K562 (cell line): Measurements from ENCODE around the gene ARSK. TPM values are rescaled to one million over a fixed set of nuclear protein-coding genes. Genes with fewer than 3 reads are reported as not detected.

Experiments used
- BACH1 ChIP-seq: fragments of 200-800 bp; sonication (Bioruptor generic); IDR thresholded peaks from 2 replicates; pipeline ENCODE4 v1.6.1; 2016; ENCODE audit warnings: missing genetic modification characterization, missing compliant biosample characterization
- CAMTA2 ChIP-seq: fragments of 250-450 bp; sonication (Bioruptor Pico); conservative IDR thresholded peaks from 2 replicates; pipeline ENCODE4 v1.5.1; 2022
- ETS2 ChIP-seq: IDR thresholded peaks from 2 replicates; pipeline ENCODE4 v1.6.1; 2016; ENCODE audit warnings: borderline replicate concordance, missing genetic modification characterization, mild to moderate bottlenecking, moderate library complexity, missing compliant biosample characterization; ENCODE audit not compliant: poor library complexity, severe bottlenecking
- GATA2 ChIP-seq: sonication (generic); formaldehyde crosslinking; IDR thresholded peaks from 2 replicates; pipeline ENCODE4 v1.4.0; 2020; ENCODE audit warnings: mild to moderate bottlenecking, missing genetic modification reagents
- HCFC1 ChIP-seq: IDR thresholded peaks from 2 replicates; pipeline ENCODE4 v1.6.1; 2012; ENCODE audit warnings: low read depth, low read length, improper control_type of control experiment
- KLF10 ChIP-seq: fragments of 250-450 bp; sonication (Bioruptor Pico); IDR thresholded peaks from 2 replicates; pipeline ENCODE4 v1.6.1; 2021; ENCODE audit warnings: matching md5 sums
- LARP7 ChIP-seq: fragments of 450-650 bp; IDR thresholded peaks from 2 replicates; pipeline ENCODE4 v1.6.1; 2016
- NR1H2 ChIP-seq: sonication (generic); formaldehyde crosslinking; IDR thresholded peaks from 2 replicates; pipeline ENCODE4 v1.4.0; 2020; ENCODE audit warnings: mild to moderate bottlenecking, missing genetic modification reagents
- NR3C1 ChIP-seq: sonication (generic); formaldehyde crosslinking; IDR thresholded peaks from 2 replicates; pipeline ENCODE4 v1.8.1; 2022; ENCODE audit warnings: missing genetic modification reagents
- SIX5 ChIP-seq, 2 experiments: IDR thresholded peaks; 2 replicates each; pipeline ENCODE4 v1.6.1; 2011; ENCODE audit warnings: low read length in 2 of 2, borderline replicate concordance in 1 of 2, low read depth in 1 of 2, mild to moderate bottlenecking in 1 of 2, moderate library complexity in 1 of 2; ENCODE audit not compliant: insufficient read depth in 1 of 2
- SLC30A9 ChIP-seq: fragments of 250-450 bp; sonication (Bioruptor Pico); IDR thresholded peaks from 2 replicates; pipeline ENCODE4 v1.8.0; 2022; ENCODE audit warnings: mild to moderate bottlenecking, moderate library complexity
- SMARCC2 ChIP-seq: fragments of 450-650 bp; IDR thresholded peaks from 2 replicates; pipeline ENCODE4 v1.6.1; 2017; ENCODE audit warnings: antibody characterized with exemption, moderate library complexity, mild to moderate bottlenecking, low read depth
- SMC3 ChIP-seq: conservative IDR thresholded peaks from 2 replicates; pipeline ENCODE4 v1.6.1; 2011; ENCODE audit warnings: low read depth, low read length, improper control_type of control experiment; ENCODE audit not compliant: insufficient read depth
- SP2 ChIP-seq: IDR thresholded peaks from 2 replicates; pipeline ENCODE4 v1.6.1; 2011; ENCODE audit warnings: mild to moderate bottlenecking, low read depth, low read length, moderate library complexity; ENCODE audit not compliant: poor library complexity, severe bottlenecking; ENCODE audit errors: extremely low read depth
- SRSF1 ChIP-seq: fragments of 200-400 bp; formaldehyde crosslinking; IDR thresholded peaks from 2 replicates; pipeline ENCODE4 v1.6.1; 2017; ENCODE audit warnings: mild to moderate bottlenecking, low read depth, low read length, moderate library complexity
- TCF7L2 ChIP-seq: fragments of 150-350 bp; IDR thresholded peaks from 2 replicates; pipeline ENCODE4 v1.6.1; 2016; ENCODE audit warnings: low read depth, mild to moderate bottlenecking, low read length, moderate library complexity
- TOE1 ChIP-seq, 2 experiments: fragments of 450-650 bp in 1 of 2; sonication (generic) in 1 of 2; formaldehyde crosslinking in 1 of 2; IDR thresholded peaks; 2 replicates each; pipeline versions ENCODE4 v1.7.1 to v1.8.0; 2016 to 2022; ENCODE audit warnings: borderline replicate concordance in 2 of 2, mild to moderate bottlenecking in 2 of 2, antibody characterized with exemption in 1 of 2, inconsistent platforms in 1 of 2, low read depth in 1 of 2, missing genetic modification reagents in 1 of 2, moderate library complexity in 1 of 2
- TRIM28 ChIP-seq: fragments of 450-650 bp; IDR thresholded peaks from 2 replicates; pipeline ENCODE4 v1.6.1; 2017
- XRCC3 ChIP-seq: fragments of 450-650 bp; IDR thresholded peaks from 2 replicates; pipeline ENCODE4 v1.6.1; 2017; ENCODE audit warnings: mild to moderate bottlenecking, moderate library complexity
- ZEB2 ChIP-seq: fragments of 450-650 bp; IDR thresholded peaks from 2 replicates; pipeline ENCODE4 v1.6.1; 2016
- ZFP91 ChIP-seq: sonication (generic); formaldehyde crosslinking; IDR thresholded peaks from 2 replicates; pipeline ENCODE4 v1.8.0; 2022; ENCODE audit warnings: mild to moderate bottlenecking, missing genetic modification reagents
- ZNF146 ChIP-seq: IDR thresholded peaks from one replicate; pipeline ENCODE4 v1.6.1; 2018; ENCODE audit warnings: missing compliant biosample characterization; ENCODE audit not compliant: unreplicated experiment
- ZNF174 ChIP-seq: fragments of 250-450 bp; sonication (Bioruptor Pico); IDR thresholded peaks from 2 replicates; pipeline ENCODE4 v1.4.0; 2020; ENCODE audit warnings: mild to moderate bottlenecking
- ZNF263 ChIP-seq: sonication (generic); formaldehyde crosslinking; IDR thresholded peaks from 2 replicates; pipeline ENCODE4 v1.8.0; 2022; ENCODE audit warnings: mild to moderate bottlenecking, missing genetic modification reagents, borderline replicate concordance
- ZNF311 ChIP-seq: fragments of 250-450 bp; sonication (Bioruptor Pico); IDR thresholded peaks from 2 replicates; pipeline ENCODE4 v1.4.0; 2020; ENCODE audit warnings: mild to moderate bottlenecking, moderate library complexity
- ZNF41 ChIP-seq: fragments of 250-450 bp; sonication (Bioruptor Pico); conservative IDR thresholded peaks from 2 replicates; pipeline ENCODE4 v1.4.0; 2020; ENCODE audit warnings: mild to moderate bottlenecking
- ZNF449 ChIP-seq: fragments of 250-450 bp; sonication (Bioruptor Pico); IDR thresholded peaks from 2 replicates; pipeline ENCODE4 v1.8.0; 2022; ENCODE audit warnings: moderate library complexity, mild to moderate bottlenecking, inconsistent platforms
- ZNF644 ChIP-seq: fragments of 200-800 bp; sonication (Bioruptor generic); IDR thresholded peaks from 2 replicates; pipeline ENCODE4 v1.6.1; 2016; ENCODE audit warnings: low read depth, missing genetic modification characterization, missing compliant biosample characterization
- ZSCAN32 ChIP-seq: fragments of 450-650 bp; formaldehyde crosslinking; IDR thresholded peaks from 2 replicates; pipeline ENCODE4 v1.4.0; 2020; ENCODE audit warnings: mild to moderate bottlenecking, moderate library complexity
- polyA plus RNA-seq, 8 experiments: library from polyadenylated mRNA; depleted of rRNA in 4 of 8; stranded (reverse) in 5 of 8; unstranded in 3 of 8; fragments of >200 nt; fragmentation: Nextera tagmentation in 2 of 8; fragmentation: Illumina TruSeq in 1 of 8; extraction: Ambion mirVana in 2 of 8; extraction: Trizol in 1 of 8; gene quantifications; 2 replicates each; pipeline versions ENCODE4 v1.2.1 to v1.2.3, GENCODE V29; 2011 to 2014; ENCODE audit warnings: inconsistent platforms in 1 of 8, missing spikeins in 1 of 8
- total RNA-seq, 7 experiments: library from RNA; depleted of rRNA in 6 of 7; stranded (reverse); fragments of >200 nt in 6 of 7; fragmentation: Illumina TruSeq in 2 of 7; extraction: Trizol in 2 of 7; gene quantifications; 2 replicates each; pipeline versions ENCODE4 v1.2.1 to v1.2.3, GENCODE V29; 2011 to 2021; ENCODE audit warnings: low replicate concordance in 1 of 7

The ARSK gene
- total and polyA plus RNA-seq, 9 of the 15 experiments (the other 6 are each of a cell fraction or from before 2014, with no cell fraction given): 2.7 to 9.4 (median 7.1) TPM

- no peak for TF ChIP-seq ZNF41 (CRISPR knock-in tag)
- TF ChIP-seq ETS2 (tag): no peak
- no peak for TF ChIP-seq ZNF311 (CRISPR knock-in tag)
- no peak for TF ChIP-seq NR1H2
- TF ChIP-seq ZNF263 (CRISPR knock-in tag): peak; percentile 39; the same call in 1 of the 2 replicates
- no peak for TF ChIP-seq XRCC3
- no peak for TF ChIP-seq LARP7
- TF ChIP-seq TOE1 (IDR thresholded peaks at IDR 0.05; ENCODE audit: borderline replicate concordance): peak; percentile 58; the same call in 1 of the 2 replicates
- TF ChIP-seq TOE1 (CRISPR knock-in tag; IDR thresholded peaks at IDR 0.05; ENCODE audit: borderline replicate concordance, low read depth): no peak
- no peak for TF ChIP-seq HCFC1
- no peak for TF ChIP-seq BACH1 (tag)
- no peak for TF ChIP-seq ZNF449
- TF ChIP-seq ZNF644: no peak
- TF ChIP-seq NR3C1 (CRISPR knock-in tag): no peak
- no peak for TF ChIP-seq SLC30A9 (CRISPR knock-in tag)
- TF ChIP-seq ZSCAN32 (CRISPR knock-in tag): no peak
- TF ChIP-seq KLF10 (CRISPR knock-in tag): no peak
- TF ChIP-seq ZNF146 (CRISPR knock-in tag): no peak
- TF ChIP-seq TCF7L2: no peak
- no peak for TF ChIP-seq SRSF1
- TF ChIP-seq ZEB2: peak; percentile 73; the same call in 1 of the 2 replicates
- no peak for TF ChIP-seq ZNF174
- TF ChIP-seq SMC3: peak; percentile 53; the same call in 1 of the 2 replicates
- TF ChIP-seq SMARCC2: no peak
- TF ChIP-seq TRIM28: no peak
- no peak for TF ChIP-seq GATA2 (CRISPR knock-in tag)
- no peak for TF ChIP-seq CAMTA2
- TF ChIP-seq SIX5 (IDR thresholded peaks at IDR 0.05; ENCODE audit: borderline replicate concordance in 1 of 2, insufficient read depth in 1 of 2, low read depth in 1 of 2, low read length in 2 of 2): no peak
- no peak for TF ChIP-seq ZFP91
- no peak for TF ChIP-seq SP2
Observed at GRCh38 chr5:95644351-95645042, 89.6 kb downstream of the ARSK start (continued).
